ENCODE results near the gene CLBA1. TPM values are rescaled to one million over a fixed set of nuclear protein-coding genes. Genes with fewer than 3 reads are reported as not detected.

The CLBA1 gene
- total and polyA plus RNA-seq, 9 of the 15 experiments (the other 6 are each of a cell fraction or from before 2014, with no cell fraction given), result 0.04 to 3.9 (median 2.6) TPM

- TF ChIP-seq ZBTB5 (IDR thresholded peaks at IDR 0.05), result no peak
- TF ChIP-seq MGA (IDR thresholded peaks at IDR 0.05), result peak; percentile 83
- TF ChIP-seq ZNF124 (CRISPR knock-in tag; IDR thresholded peaks at IDR 0.05), result no peak
- TF ChIP-seq TCF7 (IDR thresholded peaks at IDR 0.05; ENCODE audit: borderline replicate concordance), result no peak
- TF ChIP-seq, protein P1, sequence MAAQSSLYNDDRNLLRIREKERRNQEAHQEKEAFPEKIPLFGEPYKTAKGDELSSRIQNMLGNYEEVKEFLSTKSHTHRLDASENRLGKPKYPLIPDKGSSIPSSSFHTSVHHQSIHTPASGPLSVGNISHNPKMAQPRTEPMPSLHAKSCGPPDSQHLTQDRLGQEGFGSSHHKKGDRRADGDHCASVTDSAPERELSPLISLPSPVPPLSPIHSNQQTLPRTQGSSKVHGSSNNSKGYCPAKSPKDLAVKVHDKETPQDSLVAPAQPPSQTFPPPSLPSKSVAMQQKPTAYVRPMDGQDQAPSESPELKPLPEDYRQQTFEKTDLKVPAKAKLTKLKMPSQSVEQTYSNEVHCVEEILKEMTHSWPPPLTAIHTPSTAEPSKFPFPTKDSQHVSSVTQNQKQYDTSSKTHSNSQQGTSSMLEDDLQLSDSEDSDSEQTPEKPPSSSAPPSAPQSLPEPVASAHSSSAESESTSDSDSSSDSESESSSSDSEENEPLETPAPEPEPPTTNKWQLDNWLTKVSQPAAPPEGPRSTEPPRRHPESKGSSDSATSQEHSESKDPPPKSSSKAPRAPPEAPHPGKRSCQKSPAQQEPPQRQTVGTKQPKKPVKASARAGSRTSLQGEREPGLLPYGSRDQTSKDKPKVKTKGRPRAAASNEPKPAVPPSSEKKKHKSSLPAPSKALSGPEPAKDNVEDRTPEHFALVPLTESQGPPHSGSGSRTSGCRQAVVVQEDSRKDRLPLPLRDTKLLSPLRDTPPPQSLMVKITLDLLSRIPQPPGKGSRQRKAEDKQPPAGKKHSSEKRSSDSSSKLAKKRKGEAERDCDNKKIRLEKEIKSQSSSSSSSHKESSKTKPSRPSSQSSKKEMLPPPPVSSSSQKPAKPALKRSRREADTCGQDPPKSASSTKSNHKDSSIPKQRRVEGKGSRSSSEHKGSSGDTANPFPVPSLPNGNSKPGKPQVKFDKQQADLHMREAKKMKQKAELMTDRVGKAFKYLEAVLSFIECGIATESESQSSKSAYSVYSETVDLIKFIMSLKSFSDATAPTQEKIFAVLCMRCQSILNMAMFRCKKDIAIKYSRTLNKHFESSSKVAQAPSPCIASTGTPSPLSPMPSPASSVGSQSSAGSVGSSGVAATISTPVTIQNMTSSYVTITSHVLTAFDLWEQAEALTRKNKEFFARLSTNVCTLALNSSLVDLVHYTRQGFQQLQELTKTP (IDR thresholded peaks at IDR 0.05; ENCODE audit: low read depth in 1 of 2, partially characterized antibody in 2 of 2), result no peak
- no peak for TF ChIP-seq SRSF3 (IDR thresholded peaks at IDR 0.05; ENCODE audit: insufficient read depth, low read length)
- no peak for TF ChIP-seq PHTF2 (CRISPR knock-in tag; IDR thresholded peaks at IDR 0.05)
- TF ChIP-seq TBP (optimal IDR thresholded peaks at IDR 0.05; ENCODE audit: low read depth, low read length), result peak; percentile 62
- no peak for TF ChIP-seq SMARCB1 (IDR thresholded peaks at IDR 0.05; ENCODE audit: insufficient read length, low read depth)
Measured at GRCh38 chr14:105020815-105021655, 35.4 kb downstream of the CLBA1 start, which contains the start of gene CDCA4 (continued).

Data from K562 (cell line).